K562 (cell line): ENCODE measurements around the gene HHLA2. TPM values are rescaled to one million over a fixed set of nuclear protein-coding genes. Genes with fewer than 3 reads are reported as not detected.
"Not testable (repeated sequence)": the region's sequence is repeated elsewhere in the genome, so short reads cannot be mapped to it uniquely, and the experiment has no call there.

Source experiments
- ATAC-seq: fragments of 200-7000 bp; cut with Tn5 transposase; 3 replicates; pipeline ENCODE4 v1.9.1; 2020; ENCODE audit warnings: moderate library complexity
- BruUV-seq: library from RNA; stranded (reverse); fragments of 400-500 nt; replicated peaks from 2 replicates; lab custom pipeline; 2021; lab: Mats Ljungman, UMichigan
- CTCF ChIA-PET: fragments of 300-600 bp; formaldehyde crosslinking; extraction: SDS; loops from one replicate; lab custom pipeline; 2021; ENCODE audit warnings: low intra/inter-chr PET ratio; lab: Yijun Ruan, JAX
- POLR2A ChIA-PET: fragments of 300-600, 350-650 bp; sonication (Branson Sonifier 250); formaldehyde crosslinking; extraction: SDS; loops from one replicate; lab custom pipeline; 2021; ENCODE audit warnings: antibody characterized with exemption, inconsistent platforms; lab: Yijun Ruan, JAX
- DNase-seq, 4 experiments: peaks; one replicate each; pipeline versions ENCODE4 v3.0.0 to v3.0.0-alpha.2; 2011 to 2018; ENCODE audit warnings: low spot score in 3 of 4, mixed read lengths in 3 of 4; ENCODE audit errors: extremely low read depth in 1 of 4
- FAIRE-seq: peaks from 2 replicates; lab custom pipeline; 2011; peaks lifted over from hg19 to GRCh38; lab: Jason Lieb, UNC
- H2AFZ ChIP-seq: 2 replicates; pipeline ENCODE4 v1.6.0; 2011; ENCODE audit warnings: low read depth, low read length, control low read depth, inconsistent platforms
- H3K27ac ChIP-seq: fragments of 200-600 bp; 3 replicates; pipeline ENCODE4 v1.8.0; 2011; ENCODE audit warnings: low read depth, mild to moderate bottlenecking, control low read depth, inconsistent platforms, low read length, moderate library complexity, mixed read lengths; ENCODE audit errors: extremely low read depth
- H3K27me3 ChIP-seq, 2 experiments: fragments of 300-600 bp in 1 of 2; 2 replicates in 1 of 2; 3 replicates in 1 of 2; pipeline versions ENCODE4 v1.6.0 to v1.8.0; 2011; ENCODE audit warnings: inconsistent platforms in 2 of 2, low read length in 2 of 2, mild to moderate bottlenecking in 1 of 2, mixed read lengths in 1 of 2, moderate library complexity in 1 of 2; ENCODE audit not compliant: control insufficient read depth in 2 of 2, insufficient read depth in 2 of 2
- H3K36me3 ChIP-seq: fragments of 300-600 bp; 3 replicates; pipeline ENCODE4 v1.8.0; 2011; ENCODE audit warnings: mild to moderate bottlenecking, low read length, inconsistent platforms; ENCODE audit not compliant: control insufficient read depth, insufficient read depth
- H3K4me1 ChIP-seq, 2 experiments: fragments of 200-600 bp in 1 of 2; replicated peaks in 1 of 2; 2 replicates in 1 of 2; 3 replicates in 1 of 2; pipeline versions ENCODE4 v1.5.1 to v1.8.0; 2011; ENCODE audit warnings: inconsistent platforms in 2 of 2, low read length in 2 of 2, mild to moderate bottlenecking in 1 of 2, mixed read lengths in 1 of 2, moderate library complexity in 1 of 2; ENCODE audit not compliant: control insufficient read depth in 2 of 2, insufficient read depth in 2 of 2
- H3K4me2 ChIP-seq: 2 replicates; pipeline ENCODE4 v1.6.1; 2011; ENCODE audit warnings: low read length, control low read depth, inconsistent platforms, mixed read lengths; ENCODE audit not compliant: insufficient read depth
- H3K4me3 ChIP-seq: fragments of 200-600 bp; sonication (generic), shearing (Covaris generic); 2 replicates; pipeline ENCODE4 v1.5.1; 2016; ENCODE audit warnings: control low read depth, inconsistent platforms
- H3K79me2 ChIP-seq: fragments of 200-600 bp; 3 replicates; pipeline ENCODE4 v1.8.0; 2011; ENCODE audit warnings: low read length, inconsistent platforms; ENCODE audit not compliant: control insufficient read depth, insufficient read depth
- H3K9ac ChIP-seq, 2 experiments: 2 replicates each; pipeline versions ENCODE4 v1.6.0 to v1.6.1; 2011; ENCODE audit warnings: low read depth in 2 of 2, low read length in 2 of 2, control low read depth in 1 of 2, inconsistent platforms in 1 of 2, mild to moderate bottlenecking in 1 of 2, mixed read lengths in 1 of 2; ENCODE audit not compliant: insufficient read depth in 1 of 2
- H3K9me1 ChIP-seq: one replicate; pipeline ENCODE4 v1.6.0; 2011; ENCODE audit warnings: inconsistent platforms, mild to moderate bottlenecking, low read length, moderate library complexity; ENCODE audit not compliant: control insufficient read depth, insufficient read depth
- H3K9me3 ChIP-seq: replicated peaks from 2 replicates; pipeline ENCODE4 v1.5.1; 2011; ENCODE audit warnings: low read depth, low read length, inconsistent platforms; ENCODE audit not compliant: control insufficient read depth, insufficient read depth
- H4K20me1 ChIP-seq: replicated peaks from 2 replicates; pipeline ENCODE4 v1.6.1; 2011; ENCODE audit warnings: low read length, inconsistent platforms, mixed read lengths; ENCODE audit not compliant: control insufficient read depth, insufficient read depth
- CBX1 ChIP-seq: sonication (generic); IDR thresholded peaks from 2 replicates; pipeline ENCODE4 v1.6.1; 2016; ENCODE audit warnings: antibody characterized with exemption, low read depth, mild to moderate bottlenecking
- RFX7 ChIP-seq: fragments of 250-450 bp; sonication (Bioruptor Pico); IDR thresholded peaks from 2 replicates; pipeline ENCODE4 v1.5.1; 2021; ENCODE audit warnings: mild to moderate bottlenecking
- ZNF146 ChIP-seq: IDR thresholded peaks from one replicate; pipeline ENCODE4 v1.6.1; 2018; ENCODE audit warnings: missing compliant biosample characterization; ENCODE audit not compliant: unreplicated experiment
- ZNF431 ChIP-seq: sonication (generic); formaldehyde crosslinking; IDR thresholded peaks from 2 replicates; pipeline ENCODE4 v1.8.0; 2022; ENCODE audit warnings: mild to moderate bottlenecking, missing genetic modification reagents
- ZNF583 ChIP-seq: fragments of 250-450 bp; sonication (Bioruptor Pico); IDR thresholded peaks from 2 replicates; pipeline ENCODE4 v1.4.0; 2020
- WGBS: fragments of 100-300 bp; shearing (Covaris generic); methylation state at CpG from one replicate; pipeline ENCODE4 v1.1.6; 2016; ENCODE audit warnings: low coverage, mixed read lengths; ENCODE audit not compliant: insufficient coverage; ENCODE audit errors: missing lambda C conversion rate; 5-methylcytosine and 5-hydroxymethylcytosine counted together
- in situ Hi-C: fragments of 300-500 bp; cut with MboI; formaldehyde crosslinking; loops from 4 replicates; pipeline ENCODE4 v1.15.0; 2018; ENCODE audit warnings: inconsistent platforms, mixed read lengths
- intact Hi-C: fragments of 100-400 bp; cut with micrococcal nuclease; formaldehyde crosslinking; loops from 2 replicates; pipeline ENCODE4 v1.14.2; 2022
- polyA plus RNA-seq, 8 experiments: library from polyadenylated mRNA; depleted of rRNA in 4 of 8; stranded (reverse) in 5 of 8; unstranded in 3 of 8; fragments of >200 nt; fragmentation: Nextera tagmentation in 2 of 8; fragmentation: Illumina TruSeq in 1 of 8; extraction: Ambion mirVana in 2 of 8; extraction: Trizol in 1 of 8; gene quantifications; 2 replicates each; pipeline versions ENCODE4 v1.2.1 to v1.2.3, GENCODE V29; 2011 to 2014; ENCODE audit warnings: inconsistent platforms in 1 of 8, missing spikeins in 1 of 8
- total RNA-seq, 7 experiments: library from RNA; depleted of rRNA in 6 of 7; stranded (reverse); fragments of >200 nt in 6 of 7; fragmentation: Illumina TruSeq in 2 of 7; extraction: Trizol in 2 of 7; gene quantifications; 2 replicates each; pipeline versions ENCODE4 v1.2.1 to v1.2.3, GENCODE V29; 2011 to 2021; ENCODE audit warnings: low replicate concordance in 1 of 7

The HHLA2 gene
- total and polyA plus RNA-seq, 9 of the 15 experiments (the other 6 are each of a cell fraction or from before 2014, with no cell fraction given) = 0.04 TPM; not detected in 7

GRCh38 chr3:108378153-108378951, 82.0 kb downstream of the HHLA2 start:
- Histone ChIP-seq H3K36me3 (no peaks in the 10 kb centered on the region), H3K79me2 (no peaks in the 10 kb centered on the region), H3K9me1 (no peaks in the 10 kb centered on the region), H3K9ac (no peak overlapping the region), H3K4me2 (no peak overlapping the region), H3K27ac (no peak overlapping the region), H3K27me3 (no peaks in the 10 kb centered on the region), H3K4me1 (no peaks in the 10 kb centered on the region), H3K4me3 (no peak overlapping the region)
- ATAC-seq = no peak
- WGBS = 0% methylated on average over 1 of the region's 4 CpGs
- no TSS peak for BruUV-seq
- in situ Hi-C loops = no loop called here
- FAIRE-seq = no peak
- DNase-seq = no peak
- CTCF ChIA-PET = no interaction called here
- TF ChIP-seq ZNF583 (CRISPR knock-in tag) (no peak), ZNF431 (CRISPR knock-in tag) (no peak), RFX7 (CRISPR knock-in tag) (no peak), CBX1 (no peak)
- TF ChIP-seq, all 486 proteins: peak for 0
- POLR2A ChIA-PET = no interaction called here
- Histone ChIP-seq H2AFZ (no peak overlapping the region), H4K20me1 (no peaks in the 10 kb centered on the region), H3K9me3 (no peaks in the 10 kb centered on the region)
- intact Hi-C loops = no loop called here

GRCh38 chr3:108378952-108379342, 82.6 kb downstream of the HHLA2 start:
- 0% methylated on average over 1 of the region's 2 CpGs for WGBS
- BruUV-seq, H2AFZ ChIP-seq, H3K9me3 ChIP-seq, H3K79me2 ChIP-seq, H3K36me3 ChIP-seq, H3K27ac ChIP-seq, H3K27me3 ChIP-seq, FAIRE-seq, POLR2A ChIA-PET, CTCF ChIA-PET, H3K4me2 ChIP-seq, H3K4me3 ChIP-seq, H4K20me1 ChIP-seq, H3K9ac ChIP-seq, ATAC-seq, in situ Hi-C loops, intact Hi-C loops, H3K9me1 ChIP-seq, H3K4me1 ChIP-seq: not testable (repeated sequence)
- TF ChIP-seq ZNF146 (CRISPR knock-in tag) = peak; percentile 92
- TF ChIP-seq, all 486 proteins: peak for 1; not testable (repeated sequence) for 485
- DNase-seq = not testable (repeated sequence)
